HG02678 (cell line): ENCODE measurements around the gene PPP2R2B.

ENCODE experiments used
- ATAC-seq: cut with Tn5 transposase; IDR thresholded peaks from one replicate; pipeline ENCODE4 v1.9.1; 2021; ENCODE audit warnings: mild to moderate bottlenecking, moderate library complexity; ENCODE audit not compliant: unreplicated experiment

The PPP2R2B gene

GRCh38 chr5:146888351-146888978 is 9.9 kb upstream of the PPP2R2B start:
- no peak for ATAC-seq

- ATAC-seq: no peak
Measured at GRCh38 chr5:146884066-146884626, 5.6 kb upstream of the PPP2R2B start.

GRCh38 chr5:146883511-146883910 is 5.0 kb upstream of the PPP2R2B start:
- ATAC-seq: no peak

GRCh38 chr5:146880966-146881365 is 2.4 kb upstream of the PPP2R2B start:
- ATAC-seq: no peak

DNA sequence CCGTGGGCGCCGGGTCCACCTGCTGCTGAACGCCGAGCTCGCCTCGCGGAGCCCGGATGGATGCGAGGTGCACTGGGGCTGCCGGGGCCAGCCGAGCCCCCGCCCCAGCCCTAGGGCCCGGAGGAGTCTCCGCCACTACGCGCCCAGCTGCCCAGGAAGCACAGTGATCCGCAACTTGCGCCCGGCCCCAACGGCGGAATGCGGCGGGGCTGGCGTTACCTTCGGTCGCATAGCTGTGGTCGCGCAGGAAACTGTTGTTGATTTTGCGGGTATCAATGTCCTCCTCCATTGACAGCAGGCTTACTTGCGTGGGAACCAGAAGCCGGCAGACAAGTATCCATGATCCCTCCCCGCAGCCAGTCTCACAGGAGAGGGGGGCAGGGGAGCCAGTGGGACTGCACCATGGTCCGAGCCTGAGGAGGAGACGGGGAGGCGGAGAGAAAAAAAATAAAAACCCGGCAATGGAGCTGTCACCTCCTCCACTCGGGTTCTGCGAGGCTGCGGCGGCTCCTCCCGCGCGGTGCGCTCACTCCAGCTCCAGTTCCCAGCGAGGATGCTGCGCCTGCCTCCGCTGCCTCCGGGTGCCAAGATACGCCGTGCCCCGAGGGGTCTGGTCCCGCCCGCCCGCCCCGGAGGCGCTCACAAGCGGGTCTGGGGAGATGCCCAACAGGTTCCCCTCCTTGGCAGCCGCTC is 628 bp downstream of the PPP2R2B start:
- peak; percentile 25 for ATAC-seq

DNA sequence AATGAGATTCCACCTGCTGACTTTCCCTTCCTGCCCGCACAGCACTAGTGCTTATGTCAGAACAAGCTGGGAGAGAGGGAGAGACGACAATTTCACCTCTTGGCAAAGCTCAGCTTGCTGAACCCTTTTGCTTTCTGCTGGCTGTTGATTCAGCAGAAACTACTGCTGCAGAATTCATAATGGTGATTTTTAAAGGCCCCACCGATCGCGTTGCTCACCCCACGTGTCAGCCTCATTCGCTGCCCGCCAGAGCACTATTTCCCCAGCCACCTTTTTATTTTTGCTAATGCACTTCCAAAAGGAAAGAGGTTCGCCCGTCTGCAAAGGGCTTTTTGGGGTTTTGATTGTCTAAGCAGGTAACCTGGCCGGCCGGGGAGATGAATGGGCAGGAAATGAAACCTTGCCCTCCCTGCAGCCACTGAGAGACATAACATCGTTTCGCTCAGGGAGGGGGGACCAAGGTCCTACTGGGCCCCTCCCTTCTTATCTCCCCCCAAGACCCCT is 1.3 kb downstream of the PPP2R2B start:
- ATAC-seq: no peak

DNA sequence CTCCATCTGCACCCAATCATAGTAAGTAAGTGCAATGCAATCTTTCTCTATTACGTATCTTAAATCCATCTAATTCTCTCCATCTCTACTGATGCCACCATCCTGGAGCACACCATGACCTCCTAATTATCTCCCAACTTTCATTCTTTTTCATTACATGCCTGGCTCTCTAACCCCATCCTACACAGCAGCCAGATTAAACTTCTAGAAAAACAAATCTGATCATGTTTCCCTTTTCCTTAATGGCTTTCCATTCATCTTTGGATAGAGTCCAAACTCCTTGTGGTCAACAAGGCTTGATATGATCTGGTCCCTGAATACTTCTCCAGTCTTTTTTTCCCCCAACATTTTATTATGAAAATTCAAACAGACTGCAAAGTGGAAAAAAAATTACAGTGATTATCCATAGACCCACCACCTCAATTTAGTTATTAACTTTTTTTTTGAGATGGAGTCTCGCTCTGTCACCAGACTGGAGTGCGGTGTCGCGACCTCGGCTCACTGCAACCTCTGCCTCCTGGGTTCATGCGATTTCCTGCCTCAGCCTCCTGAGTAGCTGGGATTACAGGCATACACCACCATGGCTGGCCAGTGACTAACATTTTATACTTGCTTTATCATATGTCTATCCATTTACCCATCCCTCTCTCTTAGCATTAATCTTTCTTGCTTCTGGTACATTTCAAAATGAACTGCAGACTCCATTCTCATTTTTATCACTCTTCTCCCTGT is 5.2 kb downstream of the PPP2R2B start:
- ATAC-seq: no peak

DNA sequence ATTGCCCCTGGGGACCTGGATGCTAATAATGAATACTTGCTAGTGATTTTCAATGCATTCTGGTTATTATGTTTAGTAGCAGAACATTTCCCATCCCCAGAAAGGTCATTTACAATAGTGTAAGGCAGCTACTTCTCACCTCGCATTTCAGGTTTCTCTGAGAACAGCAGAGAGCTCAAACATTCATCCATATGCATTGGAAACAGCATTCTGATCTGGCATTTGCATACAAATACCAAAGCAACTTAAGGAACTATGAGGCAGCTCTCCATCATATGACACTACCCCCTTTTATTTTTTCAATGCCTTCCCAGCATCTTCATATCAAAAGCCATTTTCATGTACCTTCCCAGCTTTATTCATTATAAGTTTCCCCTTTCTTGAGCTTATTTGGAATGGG is 6.4 kb downstream of the PPP2R2B start:
- ATAC-seq: no peak

- no peak for ATAC-seq
Measured at GRCh38 chr5:146867996-146868708, 10.4 kb downstream of the PPP2R2B start.

DNA sequence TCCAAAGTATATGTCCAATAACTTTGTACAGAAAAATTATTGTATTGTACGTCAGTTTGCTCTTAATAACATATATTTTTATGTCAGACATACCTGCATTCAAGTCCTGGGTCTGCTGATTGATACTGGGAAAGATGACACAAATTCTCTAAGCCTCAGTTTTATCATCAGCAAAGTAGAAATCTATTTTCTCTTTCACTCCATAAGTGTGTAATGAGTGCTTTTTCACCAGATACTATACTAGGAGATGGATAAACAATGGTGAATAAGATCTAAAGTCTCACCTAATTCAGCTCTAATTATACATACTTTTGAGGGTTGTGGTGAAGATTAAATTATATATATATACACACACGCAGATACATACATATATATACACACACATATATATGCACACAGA is 12.3 kb downstream of the PPP2R2B start:
- no peak for ATAC-seq

DNA sequence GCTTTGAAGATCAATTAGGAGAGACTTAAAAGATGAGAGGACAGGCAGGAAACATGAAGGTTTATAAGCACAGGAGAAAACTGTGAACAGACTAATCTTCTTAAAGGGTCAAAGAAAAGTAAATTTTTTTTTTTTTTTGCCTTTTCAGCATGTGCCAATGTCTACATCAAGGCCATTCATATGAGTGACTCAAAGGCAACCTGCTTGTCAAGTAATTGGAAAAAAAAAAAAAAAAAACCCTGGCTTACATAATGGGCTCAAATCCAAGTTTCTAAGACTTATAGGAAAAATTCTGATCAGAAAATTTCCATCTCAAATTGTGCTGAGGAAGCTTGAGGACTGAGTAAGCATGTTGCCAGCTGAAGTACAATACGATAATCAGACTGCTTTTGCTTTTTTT is 15.9 kb downstream of the PPP2R2B start:
- no peak for ATAC-seq

DNA sequence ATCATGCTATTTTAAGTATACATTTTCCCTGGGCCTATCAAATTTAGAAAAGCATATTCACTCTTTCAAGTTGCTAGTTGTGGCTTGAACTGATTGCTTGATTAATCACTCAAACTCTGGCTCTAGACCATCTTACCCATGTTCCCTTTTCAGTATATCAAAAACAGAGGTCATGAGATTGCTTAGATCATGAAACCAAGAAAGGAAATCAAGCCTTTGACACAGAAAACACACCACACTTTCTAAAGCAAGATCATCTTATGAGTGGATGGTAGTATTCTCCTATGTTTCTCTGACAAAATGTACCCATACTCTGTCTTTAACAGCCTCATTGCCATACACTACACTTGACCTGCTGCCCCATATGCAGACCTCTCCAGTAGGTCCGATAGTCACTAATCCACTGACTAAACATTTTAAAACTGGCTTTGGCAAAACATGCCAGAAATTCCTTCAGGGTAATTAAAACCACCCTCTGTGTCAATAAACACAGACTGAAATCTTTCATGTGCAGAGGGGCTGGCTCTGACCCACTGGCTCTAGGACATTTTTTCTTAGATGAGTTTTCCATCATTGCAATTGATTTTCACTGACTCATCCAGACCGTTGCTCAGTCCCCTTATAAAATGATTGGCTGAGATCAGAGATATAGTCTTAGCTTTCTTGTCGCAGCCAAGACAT is 18.2 kb downstream of the PPP2R2B start:
- ATAC-seq: no peak

- ATAC-seq: no peak
Measured at GRCh38 chr5:146852089-146852488, 26.5 kb downstream of the PPP2R2B start.

DNA sequence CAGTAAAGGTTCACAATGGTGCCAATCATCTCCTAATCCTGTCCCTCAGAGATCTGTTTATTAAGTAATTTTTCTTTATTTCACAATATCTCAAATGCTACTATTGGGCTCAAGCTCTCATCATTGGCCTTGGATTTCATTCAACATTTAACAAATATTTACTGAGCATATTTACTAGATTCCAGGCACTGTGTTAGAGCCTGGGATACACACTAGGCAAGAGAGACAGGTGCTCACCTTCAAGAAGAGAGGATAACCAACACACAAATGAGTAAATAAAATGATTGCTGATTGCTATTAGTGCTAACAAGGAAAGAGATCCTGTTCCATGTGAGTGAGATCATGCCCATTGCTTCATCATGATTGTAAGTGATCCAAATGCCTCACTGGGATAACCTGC is 27.4 kb downstream of the PPP2R2B start:
- ATAC-seq: no peak

DNA sequence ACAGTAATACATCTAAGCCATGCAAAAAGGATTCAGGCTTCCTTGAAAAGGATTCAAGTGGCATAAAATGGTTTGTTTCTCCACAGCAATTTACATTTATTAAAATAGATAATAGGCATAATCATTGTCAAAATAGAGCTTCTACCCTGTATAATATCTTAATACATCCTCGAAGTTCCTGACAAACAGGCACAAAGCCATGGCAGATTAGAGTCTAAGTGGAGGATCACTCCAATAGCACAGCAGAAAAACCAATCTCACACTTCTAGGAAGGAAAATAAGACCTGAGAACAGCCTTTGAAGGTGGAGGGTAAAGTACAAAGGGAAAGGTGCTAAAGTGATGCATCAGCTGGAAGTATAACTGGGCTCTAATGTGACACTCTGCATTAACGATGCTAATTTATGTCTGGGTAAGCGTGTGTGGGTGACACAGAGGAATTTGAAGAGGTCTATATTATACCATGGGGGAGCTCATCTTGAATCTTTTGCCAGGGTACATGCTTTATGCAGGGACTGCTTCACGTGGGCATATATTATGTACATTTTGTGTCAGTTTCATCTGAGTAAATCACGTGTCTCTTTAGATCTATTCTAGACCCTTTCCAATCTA is 28.8 kb downstream of the PPP2R2B start:
- ATAC-seq: no peak

GRCh38 chr5:146848133-146848532 is 30.4 kb downstream of the PPP2R2B start:
- ATAC-seq: no peak

- no peak for ATAC-seq
Measured at GRCh38 chr5:146840016-146840415, 38.5 kb downstream of the PPP2R2B start.

GRCh38 chr5:146836226-146836842 is 42.2 kb downstream of the PPP2R2B start:
- ATAC-seq: no peak

- no peak for ATAC-seq
Measured at GRCh38 chr5:146832985-146833732, 45.4 kb downstream of the PPP2R2B start.
